Measurements from ENCODE around the gene FAM83C.

GRCh38 chr20:35271904-35272303, 20.3 kb downstream of the FAM83C start:
- no peak for TF ChIP-seq POLR2AphosphoS5 (IDR thresholded peaks at IDR 0.05; ENCODE audit: low read depth, low read length)
- no peak for TF ChIP-seq POLR2A (IDR thresholded peaks at IDR 0.05; ENCODE audit: low read depth, low read length)

Data from GM12892 (cell line).